ENCODE results near the gene ZFR. TPM values are rescaled to one million over a fixed set of nuclear protein-coding genes. Genes with fewer than 3 reads are reported as not detected.
"Not testable (repeated sequence)": the region's sequence is repeated elsewhere in the genome, so short reads cannot be mapped to it uniquely, and the experiment has no call there.

ZFR gene
- total RNA-seq, 1 donor from 2014 or later = 77.1 TPM

GRCh38 chr5:32435383-32435782, 9.2 kb downstream of the ZFR start:
- DNase-seq (ENCODE audit: low spot score) = no peak
- Mint-ChIP-seq H3K9me3 (ENCODE audit: low read depth) (no peaks in the 10 kb centered on the region), H3K27ac (ENCODE audit: unreplicated experiment) (no peak overlapping the region), H3K27me3 (ENCODE audit: low read depth) (no peaks in the 10 kb centered on the region), H3K4me1 (ENCODE audit: low read depth) (peaks cover 32% of the 10 kb centered on the region), H3K4me3 (ENCODE audit: unreplicated experiment) (no peak overlapping the region), H3K36me3 (ENCODE audit: low read depth) (no peaks in the 10 kb centered on the region)
- TF ChIP-seq CTCF (IDR thresholded peaks at IDR 0.05) = no peak

DNA sequence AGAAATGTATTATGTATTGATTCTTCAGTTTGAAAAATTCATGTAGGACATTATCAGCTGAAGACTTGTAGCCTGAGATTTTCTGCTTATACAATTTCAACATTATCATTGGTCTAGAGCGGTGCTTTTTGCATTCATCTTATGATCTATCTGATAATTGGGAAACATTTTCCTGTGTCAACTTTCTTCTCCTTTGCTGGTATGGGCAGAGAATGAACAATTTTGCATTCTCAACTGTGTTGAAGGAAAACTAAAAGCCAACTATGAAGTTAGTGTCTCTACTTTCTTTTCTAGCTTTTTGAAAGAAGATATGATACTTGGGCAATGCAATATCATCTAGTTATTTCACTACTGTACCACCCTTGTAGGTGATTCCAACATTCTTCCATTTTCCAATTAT, 10.3 kb downstream of the ZFR start:
- H3K4me3 Mint-ChIP-seq (ENCODE audit: unreplicated experiment) = no peak overlapping the region
- H3K9me3 Mint-ChIP-seq (ENCODE audit: low read depth) = no peaks in the 10 kb centered on the region
- TF ChIP-seq CTCF (IDR thresholded peaks at IDR 0.05) = no peak

GRCh38 chr5:32432633-32433032, 11.9 kb downstream of the ZFR start:
- H3K9me3 Mint-ChIP-seq (ENCODE audit: low read depth) = no peaks in the 10 kb centered on the region
- no peak for DNase-seq (ENCODE audit: low spot score)
- H3K27me3 Mint-ChIP-seq (ENCODE audit: low read depth) = no peaks in the 10 kb centered on the region
- H3K27ac Mint-ChIP-seq (ENCODE audit: unreplicated experiment) = no peak overlapping the region
- peaks cover 3% of the 10 kb centered on the region for H3K36me3 Mint-ChIP-seq (ENCODE audit: low read depth)
- peaks cover 41% of the 10 kb centered on the region for H3K4me1 Mint-ChIP-seq (ENCODE audit: low read depth)
- no peak for TF ChIP-seq CTCF (IDR thresholded peaks at IDR 0.05)
- no peak overlapping the region for H3K4me3 Mint-ChIP-seq (ENCODE audit: unreplicated experiment)

More for the DNA sequence above, 10.3 kb downstream of the ZFR start:
- no peak for DNase-seq (ENCODE audit: low spot score)
- H3K4me1 Mint-ChIP-seq (ENCODE audit: low read depth) = peaks cover 33% of the 10 kb centered on the region
- H3K36me3 Mint-ChIP-seq (ENCODE audit: low read depth) = no peaks in the 10 kb centered on the region
- peak overlapping the region; percentile 18 for H3K27ac Mint-ChIP-seq (ENCODE audit: unreplicated experiment)
- no peaks in the 10 kb centered on the region for H3K27me3 Mint-ChIP-seq (ENCODE audit: low read depth)

DNA sequence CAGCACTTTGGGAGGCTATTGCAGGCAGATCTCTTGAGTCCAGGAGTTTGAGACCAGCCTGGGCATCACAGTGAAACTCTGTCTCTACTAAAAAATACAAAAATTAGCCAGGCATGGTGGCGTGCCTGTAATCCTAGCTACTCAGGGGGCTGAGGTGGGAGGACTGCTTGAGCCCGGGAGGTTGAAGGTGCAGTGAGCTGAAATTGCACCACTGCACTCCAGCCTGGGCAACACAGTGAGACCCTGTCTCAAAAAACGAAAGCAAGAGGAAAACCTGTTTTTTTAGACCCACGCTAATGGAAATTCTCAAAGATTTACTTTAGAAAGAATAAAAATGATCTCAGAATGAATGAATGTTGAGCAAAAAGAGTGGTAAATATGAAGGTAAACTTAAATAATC, 13.7 kb downstream of the ZFR start:
- not testable (repeated sequence) for H3K27me3 Mint-ChIP-seq (ENCODE audit: low read depth); DNase-seq (ENCODE audit: low spot score); H3K9me3 Mint-ChIP-seq (ENCODE audit: low read depth); H3K4me3 Mint-ChIP-seq (ENCODE audit: unreplicated experiment); H3K36me3 Mint-ChIP-seq (ENCODE audit: low read depth)
- H3K27ac Mint-ChIP-seq (ENCODE audit: unreplicated experiment) = peak overlapping the region; percentile 53
- peaks cover 43% of the 10 kb centered on the region for H3K4me1 Mint-ChIP-seq (ENCODE audit: low read depth)

- H3K4me3 Mint-ChIP-seq (ENCODE audit: unreplicated experiment) = no peak overlapping the region
- H3K36me3 Mint-ChIP-seq (ENCODE audit: low read depth) = peaks cover 8% of the 10 kb centered on the region
These were observed 16.1 kb downstream of the ZFR start for GRCh38 chr5:32428426-32428825.

More at GRCh38 chr5:32428426-32428825, 16.1 kb downstream of the ZFR start:
- H3K9me3 Mint-ChIP-seq (ENCODE audit: low read depth) = peaks cover 3% of the 10 kb centered on the region
- H3K27me3 Mint-ChIP-seq (ENCODE audit: low read depth) = no peaks in the 10 kb centered on the region
- no peak for TF ChIP-seq CTCF (IDR thresholded peaks at IDR 0.05)
- peaks cover 34% of the 10 kb centered on the region for H3K4me1 Mint-ChIP-seq (ENCODE audit: low read depth)
- no peak for DNase-seq (ENCODE audit: low spot score)
- no peak overlapping the region for H3K27ac Mint-ChIP-seq (ENCODE audit: unreplicated experiment)

Data from chondrocyte (in vitro differentiated cells).